Fibroblast of skin of right biceps (primary cell): ENCODE results near the gene TPD52L2.

Experiments
- DNase-seq: peaks from one replicate; pipeline ENCODE4 v3.0.0-alpha.2; 2013

The TPD52L2 gene

DNA sequence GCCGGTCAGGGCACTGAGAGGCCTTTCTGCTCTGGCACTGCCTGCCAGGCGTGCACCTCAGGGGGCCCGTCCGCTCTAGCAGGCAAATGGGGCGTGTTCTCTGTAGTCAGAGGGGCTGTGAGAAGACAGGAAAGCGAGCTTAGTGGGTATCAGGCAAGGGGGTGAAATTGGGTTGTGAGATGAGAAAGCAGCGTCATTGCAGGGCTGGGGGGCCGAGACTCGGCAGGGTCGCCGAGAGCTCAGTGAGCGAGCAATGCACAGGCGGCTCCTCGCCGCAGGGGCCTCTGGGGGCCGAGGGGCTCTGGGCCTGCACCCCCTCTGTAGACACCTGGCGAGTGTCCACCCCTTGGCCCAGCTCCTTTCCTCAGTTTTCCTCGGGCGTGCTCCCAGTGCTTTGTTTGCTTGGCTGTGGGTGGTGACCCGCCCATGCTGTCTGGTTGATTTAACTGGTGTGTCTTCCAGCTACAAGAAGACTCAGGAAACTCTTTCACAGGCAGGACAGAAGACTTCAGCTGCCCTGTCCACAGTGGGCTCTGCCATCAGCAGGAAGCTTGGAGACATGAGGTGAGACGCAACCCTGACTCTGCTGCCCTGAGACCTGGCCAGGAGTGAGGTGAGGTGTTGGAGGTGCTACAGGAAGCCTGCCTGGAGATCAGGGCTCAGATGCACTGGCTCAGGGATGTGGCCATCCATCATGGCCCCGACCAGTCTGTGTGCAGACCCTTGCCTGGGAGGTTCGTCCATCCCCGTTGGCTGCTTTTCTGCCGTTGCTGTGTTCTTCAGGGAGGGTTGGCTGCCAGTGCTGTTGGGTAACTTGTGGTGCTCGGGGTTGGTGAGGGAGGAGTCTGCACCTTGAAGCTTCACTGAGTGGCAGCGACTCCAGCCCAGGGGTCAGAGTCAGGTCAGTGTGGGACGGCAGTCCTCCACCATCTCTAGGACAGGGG is 17.5 kb downstream of the TPD52L2 start:
- DNase-seq, result no peak

DNA sequence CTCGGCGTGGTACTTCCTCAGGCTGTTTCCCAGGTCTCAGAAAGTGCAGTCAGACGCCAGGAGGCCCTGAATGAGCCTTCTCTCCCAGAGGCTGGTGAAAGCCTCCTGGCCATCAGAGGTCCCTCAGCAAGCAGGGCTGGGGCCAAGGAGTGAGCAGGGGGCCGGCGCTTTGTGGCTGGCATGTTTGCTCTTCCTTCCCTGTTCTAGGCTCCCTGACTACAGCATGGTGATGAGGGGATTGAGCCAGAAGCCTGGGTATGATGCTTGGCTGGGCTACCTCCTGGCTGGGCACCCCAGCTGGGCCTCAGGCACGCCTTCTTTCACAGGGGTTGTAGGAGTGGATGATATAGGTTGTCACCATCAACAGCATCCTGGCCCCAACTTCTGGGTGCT is 18.1 kb downstream of the TPD52L2 start:
- DNase-seq, result no peak

DNA sequence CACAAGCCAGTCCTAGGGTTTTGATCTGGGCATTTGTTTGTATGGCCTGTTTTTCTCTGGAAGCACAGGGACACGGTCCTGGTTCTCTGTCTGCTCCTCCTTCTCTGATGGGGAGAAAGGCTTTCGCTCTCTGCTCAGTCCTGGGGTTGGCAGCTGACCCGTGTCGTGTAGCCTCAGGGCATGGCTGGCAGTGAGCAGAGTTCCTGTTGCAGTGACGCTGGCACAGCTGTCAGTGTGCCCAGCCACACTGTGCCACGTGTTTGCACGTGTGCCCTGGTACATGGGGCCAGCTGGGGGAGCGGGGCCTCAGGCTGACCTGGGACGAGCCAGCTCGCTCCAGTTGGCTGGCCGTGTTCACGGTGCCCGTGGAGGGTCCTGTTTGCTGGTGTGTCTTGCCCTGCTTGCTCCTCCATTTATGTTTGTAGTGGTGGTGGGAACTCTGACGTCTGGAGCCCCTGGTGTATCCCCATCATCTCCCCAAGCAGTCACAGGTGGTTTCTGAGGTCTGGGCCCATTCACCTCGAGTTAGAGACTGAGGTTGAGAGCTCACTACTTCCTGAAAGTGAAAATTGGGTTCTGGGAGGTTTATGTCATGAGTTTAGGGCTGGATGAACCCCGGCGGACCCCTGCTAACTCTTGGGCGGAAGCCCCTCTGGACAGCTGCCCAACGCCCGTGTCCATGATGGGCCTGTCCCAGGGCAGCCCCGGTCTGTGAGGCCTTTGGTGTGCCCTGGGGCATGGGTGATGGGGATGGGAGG is 19.6 kb downstream of the TPD52L2 start:
- DNase-seq, result no peak

DNA sequence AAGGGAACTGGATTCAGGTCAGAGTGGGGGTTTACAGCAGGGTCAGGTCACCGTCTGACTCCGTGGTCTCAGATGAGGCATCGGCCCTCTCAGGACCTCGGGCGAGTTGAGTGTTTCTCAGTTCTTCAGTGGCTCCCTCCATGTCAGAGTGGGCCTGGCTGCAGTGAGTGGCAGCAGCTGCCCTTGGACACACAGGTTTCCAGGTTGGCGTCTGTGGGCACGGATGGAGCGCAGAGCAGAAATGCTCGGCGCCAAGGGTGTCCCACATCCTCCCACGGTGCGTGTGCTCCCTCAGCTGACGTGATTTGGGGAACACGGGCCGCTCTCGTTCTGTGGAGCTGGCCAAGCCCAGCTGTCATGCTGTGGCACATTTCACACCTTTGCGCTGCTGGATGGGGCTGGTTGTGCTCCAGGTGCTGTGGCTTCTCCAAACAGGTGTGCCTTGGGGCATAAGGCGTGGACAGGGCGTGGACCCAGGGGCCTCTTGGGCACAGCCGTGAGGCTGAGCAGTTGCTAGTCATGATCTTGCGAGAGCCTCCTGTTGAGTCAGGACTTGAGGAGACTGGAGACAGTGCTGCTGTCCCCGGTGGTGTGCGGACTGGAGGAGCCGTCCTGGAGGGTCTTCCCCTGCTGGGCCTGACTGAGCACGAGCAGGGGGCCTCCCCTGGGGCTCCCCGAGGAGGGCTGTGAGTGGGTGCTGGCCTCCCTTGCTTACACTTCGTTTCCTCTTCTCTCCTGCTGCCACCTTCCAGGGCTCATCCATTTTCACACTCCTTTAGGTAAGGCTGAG is 20.4 kb downstream of the TPD52L2 start:
- no peak for DNase-seq

DNA sequence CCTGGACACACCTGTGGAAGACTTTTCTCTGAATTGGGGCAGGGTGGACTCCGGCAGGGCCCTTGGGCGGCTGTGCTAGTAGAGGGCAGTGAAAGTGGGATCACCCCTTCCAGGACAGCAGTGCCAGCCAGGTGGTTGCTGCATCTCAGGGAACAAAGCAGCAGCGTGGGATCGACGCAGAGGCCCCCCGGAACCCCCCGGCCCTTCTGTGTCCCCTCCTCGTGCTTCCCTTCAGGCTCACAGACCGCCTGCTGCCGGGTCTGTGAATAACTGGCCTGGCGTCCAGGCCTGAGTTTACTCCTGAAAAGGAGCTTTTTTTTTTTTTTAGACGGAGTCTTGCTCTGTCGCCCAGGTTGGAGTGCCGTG is 21.0 kb downstream of the TPD52L2 start:
- no peak for DNase-seq

DNA sequence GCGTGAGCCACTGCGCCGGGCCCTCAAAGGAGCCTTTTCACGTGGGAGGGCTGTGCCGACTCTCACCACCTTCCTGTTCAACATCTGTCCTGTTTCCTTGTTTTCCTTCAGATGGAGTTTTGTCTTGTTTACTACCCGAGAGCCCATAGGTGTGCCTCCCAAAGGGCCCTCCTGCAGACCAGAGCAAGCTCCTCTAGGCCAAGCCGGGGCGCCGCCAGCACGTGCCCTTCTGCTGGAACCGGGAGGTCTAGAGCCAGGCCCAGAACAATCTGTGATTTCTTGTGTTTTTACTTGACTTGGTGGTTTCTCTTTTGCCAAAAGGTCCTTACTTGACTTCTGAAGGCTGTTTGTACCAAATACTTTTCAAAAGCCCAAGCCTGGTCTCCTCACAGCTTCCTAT is 21.9 kb downstream of the TPD52L2 start:
- DNase-seq, result no peak

DNA sequence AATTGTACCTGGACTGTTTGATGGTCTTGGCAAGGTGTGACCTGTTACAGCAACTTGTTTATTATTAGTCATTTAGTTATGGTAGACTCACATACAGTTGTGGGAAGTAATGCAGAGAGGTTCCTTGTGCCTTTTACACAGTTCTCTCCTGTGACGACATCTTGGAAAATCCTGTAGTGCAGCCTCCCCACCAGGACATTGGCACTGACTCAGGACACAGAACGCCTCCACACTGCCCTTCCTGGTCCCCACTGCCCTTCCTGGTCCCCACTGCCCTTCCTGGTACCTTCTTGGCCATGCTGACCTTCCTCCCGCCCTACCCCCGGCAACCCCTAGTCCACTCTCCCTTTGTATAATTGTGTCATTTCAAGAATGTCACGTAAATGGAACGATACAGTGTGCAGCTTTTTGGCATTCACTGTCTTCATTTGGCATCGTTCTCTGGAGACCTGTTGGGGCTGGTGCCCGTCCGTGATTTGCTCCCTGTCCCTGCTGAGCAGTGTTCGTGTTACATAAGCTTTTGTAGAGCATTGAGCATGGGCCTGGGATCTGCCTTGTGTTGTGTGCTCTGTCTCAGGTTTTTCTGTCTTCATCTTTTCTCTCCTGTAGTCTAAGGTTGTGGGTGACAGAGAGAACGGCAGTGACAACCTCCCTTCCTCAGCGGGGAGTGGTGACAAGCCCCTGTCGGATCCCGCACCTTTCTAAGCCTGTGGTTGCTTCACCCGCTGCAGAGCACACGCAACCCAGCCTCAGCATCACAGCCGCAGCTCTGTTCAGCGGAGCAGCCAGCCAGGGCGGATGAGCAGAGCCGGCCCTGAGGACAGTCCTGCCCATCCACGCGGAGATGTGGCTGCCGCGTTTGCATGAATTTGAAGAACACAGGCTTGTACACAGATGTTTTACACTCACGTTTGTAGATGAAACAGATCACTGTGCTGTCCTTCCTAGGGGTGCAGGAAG is 24.5 kb downstream of the TPD52L2 start:
- no peak for DNase-seq

DNA sequence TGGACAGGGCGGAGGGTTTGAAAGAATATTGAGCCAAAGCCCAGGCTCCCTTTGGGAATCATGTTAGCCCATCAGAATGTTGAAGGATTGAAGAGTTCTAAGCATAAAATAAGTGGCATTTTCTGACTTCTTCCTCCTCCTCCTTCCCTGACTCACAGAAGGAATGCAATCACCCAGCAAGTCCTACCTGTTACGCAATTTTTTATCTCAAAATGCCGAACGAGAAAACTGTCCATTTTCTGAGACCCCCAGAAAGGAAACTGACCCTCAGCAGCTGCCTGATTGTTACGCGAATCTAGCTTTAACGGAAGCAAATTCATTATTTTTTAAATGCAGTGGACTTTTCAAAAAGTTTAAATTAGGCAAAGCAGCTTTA is 25.1 kb downstream of the TPD52L2 start:
- DNase-seq, result no peak

DNA sequence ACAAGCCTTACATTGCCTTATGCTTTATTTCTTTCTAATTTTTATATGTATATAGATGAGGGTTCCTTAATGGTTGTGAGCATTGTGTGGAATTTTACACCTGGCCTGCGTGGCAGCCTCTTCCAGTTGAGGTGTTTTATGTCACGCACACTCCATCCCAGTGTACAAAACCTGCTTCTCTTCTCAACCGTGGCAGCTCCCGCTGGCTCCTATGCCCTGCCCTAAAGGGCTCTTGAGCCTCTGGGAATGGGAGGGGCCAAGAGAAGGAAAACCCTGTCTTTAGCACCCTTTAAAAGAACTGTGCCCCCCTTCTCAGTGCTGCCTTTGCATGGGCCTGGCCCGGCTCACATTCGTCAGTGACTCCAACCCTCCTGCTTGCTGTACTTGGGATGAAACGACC is 25.5 kb downstream of the TPD52L2 start:
- no peak for DNase-seq

DNA sequence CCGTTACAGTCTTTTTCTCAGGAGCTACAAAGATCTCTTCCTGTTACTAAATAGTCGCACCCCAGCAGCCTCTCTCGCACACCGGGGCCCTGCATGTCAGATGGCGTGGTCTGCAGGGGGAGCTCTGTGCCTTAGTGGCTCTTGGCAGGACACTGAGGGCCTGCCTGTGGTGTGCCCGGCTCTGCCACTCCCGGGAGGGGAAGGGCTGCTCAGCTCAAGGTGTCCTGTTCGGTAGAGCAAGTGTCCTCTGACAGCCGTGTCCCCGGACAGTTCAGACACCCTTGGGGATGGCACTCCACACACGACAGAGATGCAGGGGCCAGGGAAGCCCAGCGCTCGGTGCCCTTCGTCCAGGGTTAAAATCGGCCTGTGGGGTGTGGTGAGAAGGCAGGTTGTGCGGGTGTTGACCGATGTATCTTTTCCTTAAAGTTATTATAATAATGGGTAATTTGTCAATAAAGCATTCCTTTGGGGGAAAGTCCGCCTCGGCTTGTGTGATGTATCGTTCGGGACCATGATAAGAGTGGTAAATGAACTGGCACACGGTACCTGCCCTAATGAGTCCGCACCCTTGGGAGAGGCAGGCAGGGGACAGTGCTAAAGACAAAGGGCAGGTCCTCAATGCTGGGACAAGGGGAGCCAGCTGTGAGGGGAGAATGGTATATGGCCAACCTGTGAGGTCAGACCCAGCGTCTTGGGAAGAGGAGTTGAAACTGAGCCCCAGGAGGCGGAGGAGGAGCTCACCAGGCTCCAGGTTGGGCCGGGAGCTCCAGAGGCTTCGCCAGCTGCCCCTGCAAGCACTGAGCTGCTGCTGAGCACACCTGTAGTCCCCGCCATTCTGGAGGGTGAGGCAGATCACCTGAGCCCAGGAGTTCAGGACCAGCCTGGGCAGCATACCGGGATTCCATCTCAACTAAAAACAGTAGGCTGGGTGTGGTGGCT is 26.3 kb downstream of the TPD52L2 start:
- DNase-seq, result no peak

DNA sequence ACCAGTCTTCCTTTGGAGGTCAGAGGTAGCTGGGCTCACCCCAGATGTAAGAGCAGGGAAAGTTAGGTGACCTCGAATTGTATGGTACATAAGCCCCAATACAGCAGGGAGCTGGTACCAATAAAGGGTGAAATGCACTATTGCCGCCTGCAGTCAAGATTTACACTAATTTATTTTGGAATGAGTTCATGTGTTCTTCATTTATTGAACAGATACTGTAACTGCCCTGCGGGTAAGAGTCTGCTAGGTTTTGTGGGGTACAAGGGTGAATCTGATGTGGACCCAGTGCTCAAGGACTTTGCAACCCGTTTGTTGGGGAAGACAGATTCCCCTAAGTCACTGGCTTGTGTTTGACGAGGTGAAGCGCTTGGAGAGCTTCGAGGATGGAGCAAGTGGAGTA is 27.3 kb downstream of the TPD52L2 start:
- no peak for DNase-seq

DNA sequence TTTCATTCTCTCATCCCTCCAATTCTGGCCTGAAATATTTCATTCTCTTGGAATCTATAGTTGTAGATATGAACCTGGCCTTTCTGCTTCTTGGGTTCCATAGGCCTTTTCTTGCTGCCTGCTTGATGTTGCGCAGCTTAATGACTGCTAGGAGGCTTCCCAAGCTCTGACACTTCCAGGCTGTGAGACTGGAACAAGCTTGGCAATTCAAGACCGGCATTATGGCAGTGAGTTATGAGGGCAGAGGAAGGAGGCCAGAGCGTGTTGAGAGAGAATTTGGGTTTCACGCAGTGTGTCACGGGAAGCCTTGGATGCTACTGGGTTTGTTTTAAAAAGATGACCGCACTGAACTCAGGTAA is 28.9 kb downstream of the TPD52L2 start:
- DNase-seq, result no peak

DNA sequence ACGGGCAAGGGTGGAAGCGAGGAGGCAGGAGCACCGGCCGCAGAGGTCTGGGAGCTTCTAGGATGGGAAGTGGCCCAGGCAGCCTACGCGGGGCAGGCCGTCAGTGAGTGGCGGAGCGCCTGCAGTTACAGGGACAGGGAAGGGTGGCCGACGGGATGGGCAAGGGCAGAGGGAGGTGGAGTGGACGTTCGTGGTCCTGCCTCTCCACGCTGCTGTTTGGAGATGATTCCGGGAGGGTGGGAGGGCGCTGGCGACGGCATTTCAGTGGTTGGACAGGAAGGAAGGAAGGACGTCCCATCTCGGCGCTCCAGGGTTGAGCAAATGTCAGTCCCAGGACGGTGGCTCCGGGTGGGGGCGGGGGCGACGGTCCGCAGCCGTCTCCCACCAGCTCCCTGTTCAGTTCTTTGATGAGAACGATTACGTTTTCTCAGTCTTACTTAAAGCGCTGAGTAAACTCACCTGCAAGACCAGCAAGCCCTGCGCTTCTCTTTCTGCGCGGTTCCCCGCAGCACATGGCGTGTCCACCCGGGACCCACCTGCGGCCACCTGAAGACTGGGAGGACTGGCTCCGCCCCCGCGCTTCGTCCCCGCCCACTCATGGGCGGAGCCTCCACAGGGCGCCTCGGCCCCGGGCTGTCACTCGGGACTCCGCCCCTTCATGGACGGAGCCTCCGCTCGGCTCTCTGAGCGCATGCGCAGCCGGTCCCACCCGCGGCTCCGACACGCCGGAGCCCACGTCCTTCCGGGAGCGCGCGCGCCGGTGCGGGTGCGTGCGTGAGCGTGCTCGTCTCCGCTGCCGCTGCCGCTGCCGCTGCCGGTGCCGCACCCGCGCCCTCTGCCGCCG is 29.5 kb downstream of the TPD52L2 start, which contains the start of gene DNAJC5:
TSS of gene DNAJC5 (plus strand) at position 769 of the 844 bp plus-strand sequence. CDS start 33,220 bp downstream, outside the sequence.
- DNase-seq, result peak; percentile 90

DNA sequence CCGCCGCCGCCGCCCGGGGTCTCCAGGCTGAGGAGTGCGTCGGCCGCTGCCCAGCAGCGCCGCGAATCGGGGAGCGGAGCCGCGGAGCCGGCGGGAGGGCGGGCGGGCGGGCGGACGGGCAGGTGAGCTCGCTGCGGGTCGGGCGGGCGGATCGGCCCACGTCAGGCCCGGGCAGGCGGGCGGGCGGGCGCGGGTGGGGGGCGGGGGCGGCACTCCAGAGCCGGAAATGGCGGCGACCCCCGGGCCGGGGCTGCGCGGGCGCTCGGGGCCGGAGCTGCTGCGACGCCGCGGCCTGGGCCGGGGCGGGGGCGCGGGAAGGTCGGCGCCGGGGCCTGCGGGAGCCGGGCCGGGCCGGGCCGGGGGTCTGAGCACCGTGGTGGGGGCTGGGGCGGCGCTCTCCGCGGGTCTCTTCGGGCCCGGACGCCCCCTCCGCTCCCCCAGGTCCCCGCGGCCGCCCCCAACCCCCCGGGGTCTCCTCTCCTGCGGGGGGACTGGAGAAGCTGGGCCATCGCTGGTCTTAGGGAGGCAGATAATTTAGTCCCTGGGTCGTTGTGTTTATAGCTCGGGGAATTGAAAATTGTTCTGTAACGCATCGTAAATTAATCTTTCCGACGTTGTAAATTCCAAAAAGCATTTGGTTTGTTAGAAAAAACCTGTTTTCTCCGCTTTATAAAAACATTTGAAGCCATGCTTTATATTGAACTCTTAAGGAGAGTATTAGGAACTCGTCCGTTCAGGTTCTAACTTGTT is 30.3 kb downstream of the TPD52L2 start:
- no peak for DNase-seq

DNA sequence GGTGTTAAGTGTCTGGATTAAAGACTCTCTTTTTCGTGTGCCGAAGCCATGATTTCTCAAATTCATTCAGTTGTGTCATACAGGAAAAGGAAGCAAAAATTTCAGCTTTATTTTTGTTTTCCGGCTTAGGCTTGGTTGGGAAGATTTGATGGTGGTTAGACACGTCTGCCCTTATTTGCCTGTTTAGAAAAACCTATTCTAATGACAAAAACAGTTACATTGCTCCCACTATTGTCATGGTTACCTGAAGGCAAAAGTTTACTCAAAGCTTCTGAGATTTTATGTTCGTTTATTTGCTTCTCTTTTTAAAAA is 30.8 kb downstream of the TPD52L2 start:
- peak; percentile 10 for DNase-seq

DNA sequence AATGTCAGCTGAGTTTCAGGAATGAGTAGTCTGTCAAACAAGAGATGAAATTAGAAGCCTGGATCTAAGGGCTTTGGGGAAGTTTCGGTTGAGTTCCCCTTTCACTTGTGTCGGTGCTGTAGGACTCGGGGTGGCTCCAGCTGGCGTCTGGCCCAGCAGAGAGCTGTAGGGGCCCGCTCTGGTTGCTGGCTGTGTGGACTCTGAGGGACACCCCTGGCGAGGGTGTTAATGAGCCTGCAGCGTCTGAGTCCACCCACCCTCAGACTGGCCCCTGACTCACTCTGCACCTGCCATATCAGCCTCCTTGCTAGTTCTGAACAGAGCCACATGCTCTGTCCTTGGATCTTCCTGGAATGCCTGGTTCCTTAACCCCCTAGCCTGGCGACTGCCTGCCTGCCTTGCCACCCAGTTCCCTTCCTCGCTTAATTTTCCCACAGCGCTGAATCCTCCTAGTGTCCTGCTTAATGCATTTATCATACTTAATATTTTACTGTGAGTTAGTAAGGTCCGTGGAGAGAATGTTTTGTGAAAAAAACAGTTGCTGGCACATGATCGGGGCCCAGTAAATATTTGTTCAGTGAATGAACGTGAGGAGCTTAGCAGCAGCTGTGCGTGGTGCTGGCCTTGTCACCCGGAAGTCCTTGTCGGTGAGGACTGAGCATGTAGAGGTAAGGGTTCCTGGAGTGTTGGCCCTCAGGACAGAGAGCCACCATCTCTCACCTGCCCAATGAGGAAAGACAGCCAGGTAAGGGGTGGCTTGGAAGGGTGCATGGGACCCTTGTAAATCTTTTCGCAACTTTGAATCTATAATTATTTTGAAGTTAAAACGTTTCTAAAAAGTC is 31.4 kb downstream of the TPD52L2 start:
- DNase-seq, result peak; percentile 5

DNA sequence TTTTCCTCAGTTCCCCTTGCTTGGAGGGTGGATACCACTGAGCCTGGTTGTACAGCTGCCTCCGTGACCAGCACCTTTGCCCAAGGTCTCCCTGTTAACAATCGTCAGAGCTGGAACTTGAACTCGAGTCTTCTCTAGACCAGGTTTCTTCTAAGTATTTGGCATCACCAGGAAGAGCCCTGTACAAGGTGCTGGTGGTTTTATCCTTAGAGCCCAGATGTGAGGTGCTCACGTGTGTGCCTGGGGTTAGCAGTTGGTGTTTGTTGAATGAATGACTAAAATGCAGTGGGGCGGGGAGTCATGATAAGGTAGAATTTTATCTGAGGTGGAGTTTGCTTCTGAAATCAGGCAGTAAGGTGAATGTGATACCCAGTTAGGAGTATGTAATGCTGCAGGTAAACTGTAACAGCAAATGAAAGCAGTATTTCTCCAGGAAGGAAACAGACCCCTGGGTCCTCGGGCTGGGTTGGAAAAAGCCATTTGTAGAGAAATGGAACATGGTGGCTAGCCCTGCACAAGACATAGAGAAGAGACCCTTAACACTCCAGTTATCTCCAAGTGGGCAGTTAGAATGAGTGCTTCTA is 33.0 kb downstream of the TPD52L2 start:
- no peak for DNase-seq
